SK-N-MC (cell line): ENCODE measurements around the gene C2orf74.
"Not testable (repeated sequence)": the region's sequence is repeated elsewhere in the genome, so short reads cannot be mapped to it uniquely, and the experiment has no call there.

ENCODE experiments used
- EZH2 ChIP-seq: fragments of 200-600 bp; sonication (generic); IDR thresholded peaks from one replicate; pipeline ENCODE4 v1.6.1; 2017; ENCODE audit warnings: antibody characterized with exemption
- FOXP2 ChIP-seq: optimal IDR thresholded peaks from 2 replicates; pipeline ENCODE3; 2011; ENCODE audit warnings: mild to moderate bottlenecking, moderate library complexity; ENCODE audit not compliant: insufficient read depth; ENCODE audit errors: extremely low read length, control extremely low read depth
- POLR2AphosphoS5 ChIP-seq: IDR thresholded peaks from 2 replicates; pipeline ENCODE4 v1.6.1; 2012; ENCODE audit warnings: mild to moderate bottlenecking, low read depth, low read length, borderline replicate concordance

DNA sequence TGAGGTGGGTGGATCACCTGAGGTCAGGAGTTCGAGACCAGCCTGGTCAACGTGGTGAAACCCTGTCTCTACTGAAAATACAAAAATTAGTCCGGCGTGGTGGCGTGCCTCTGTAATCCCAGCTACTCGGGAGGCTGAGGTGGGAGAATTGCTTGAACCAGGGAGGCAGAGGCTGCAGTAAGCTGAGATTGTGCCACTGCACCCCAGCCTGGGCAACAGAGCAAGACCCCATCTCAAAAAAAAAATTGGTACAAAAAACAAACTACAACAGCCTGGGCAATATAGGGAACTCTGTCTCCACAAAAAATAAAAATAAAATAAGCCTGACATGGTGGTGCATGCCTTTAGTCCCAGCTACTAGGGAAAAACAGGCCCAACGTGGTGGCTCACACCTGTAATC is 3.1 kb downstream of the C2orf74 start:
- not testable (repeated sequence) for TF ChIP-seq POLR2AphosphoS5, EZH2, FOXP2
